Gastroesophageal sphincter (tissue), 4 donors: ENCODE measurements around the gene DES. TPM values are rescaled to one million over a fixed set of nuclear protein-coding genes. Genes with fewer than 3 reads are reported as not detected.

Experiments
- ATAC-seq: fragments of 150-250 bp; one replicate; pipeline ENCODE4 v1.9.1; 2016; ENCODE audit warnings: mild to moderate bottlenecking, moderate library complexity
- H3K27ac ChIP-seq, 4 donors: fragments of 200-600 bp; sonication (generic) in 3 of 4; 1 replicate in 3 of 4; 2 replicates in 1 of 4; pipeline ENCODE4 v1.5.1; 2016 to 2019
- H3K27me3 ChIP-seq: fragments of 200-600 bp; sonication (generic); one replicate; pipeline ENCODE4 v1.5.1; 2019
- H3K36me3 ChIP-seq, 2 donors: fragments of 200-600 bp; sonication (generic); one replicate each; pipeline ENCODE4 v1.5.1; 2019; ENCODE audit warnings: control low read depth in 1 of 2
- H3K4me1 ChIP-seq, 3 donors: fragments of 200-600 bp; sonication (generic); 1 replicate in 2 of 3; 2 replicates in 1 of 3; pipeline ENCODE4 v1.5.1; 2016 to 2019; ENCODE audit warnings: control low read depth in 2 of 3
- H3K4me3 ChIP-seq, 2 donors: fragments of 200-600 bp; sonication (generic); one replicate each; pipeline ENCODE4 v1.5.1; 2019; ENCODE audit warnings: mild to moderate bottlenecking in 1 of 2, moderate library complexity in 1 of 2
- H3K9me3 ChIP-seq, 3 donors: fragments of 200-600 bp; sonication (generic); one replicate each; pipeline ENCODE4 v1.5.1; 2017 to 2019; ENCODE audit warnings: control low read depth in 2 of 3
- EP300 ChIP-seq: sonication (generic); formaldehyde crosslinking; IDR thresholded peaks from one replicate; pipeline ENCODE4 v1.6.1; 2017; ENCODE audit warnings: antibody characterized with exemption, mild to moderate bottlenecking
- POLR2A ChIP-seq, 2 donors: fragments of 450-650 bp; IDR thresholded peaks; one replicate each; pipeline ENCODE4 v1.6.1; 2017; ENCODE audit warnings: antibody characterized with exemption in 2 of 2, mild to moderate bottlenecking in 2 of 2, moderate library complexity in 1 of 2
- POLR2AphosphoS5 ChIP-seq: sonication (generic); formaldehyde crosslinking; IDR thresholded peaks from one replicate; pipeline ENCODE4 v1.6.1; 2017; ENCODE audit warnings: antibody characterized with exemption
- WGBS, 2 donors: methylation state at CpG; one replicate each; pipeline ENCODE4 v1.1.5; 2018; ENCODE audit warnings: low coverage in 1 of 2; 5-methylcytosine and 5-hydroxymethylcytosine counted together
- total RNA-seq, 4 donors: library from RNA; depleted of rRNA; stranded (reverse); fragments of >200 nt; gene quantifications; one replicate each; pipeline ENCODE4 v1.1.0, GENCODE V29; 2016
- TF ChIP-seq, protein P1 (sequence below), 4 experiments: fragments of 200-600 bp in 2 of 4; fragments of 450-650 bp in 2 of 4; sonication (generic) in 1 of 4; IDR thresholded peaks; one replicate each; pipeline ENCODE4 v1.5.1; 2017 to 2019; ENCODE audit warnings: antibody characterized with exemption in 4 of 4, mild to moderate bottlenecking in 2 of 4, moderate library complexity in 2 of 4

DES gene
- total RNA-seq, 4 donors from 2014 or later = 10,852 to 31,720 (median 15,007) TPM

GRCh38 chr2:219429958-219430606, 11.9 kb downstream of the DES start:
- Histone ChIP-seq H3K27me3 (peaks cover 6% of the 10 kb centered on the region), H3K4me3 (no peak overlapping the region), H3K27ac (peak overlapping the region; percentile 74 to 99 (median 95)), H3K4me1 (peaks cover 0 to 53% (median 10%) of the 10 kb centered on the region in 3 donors), H3K36me3 (peaks cover 0 to 19% of the 10 kb centered on the region in 2 donors), H3K9me3 (no peaks in the 10 kb centered on the region)
- TF ChIP-seq POLR2AphosphoS5 = peak; percentile 84
- TF ChIP-seq EP300 = no peak
- TF ChIP-seq, protein P1, sequence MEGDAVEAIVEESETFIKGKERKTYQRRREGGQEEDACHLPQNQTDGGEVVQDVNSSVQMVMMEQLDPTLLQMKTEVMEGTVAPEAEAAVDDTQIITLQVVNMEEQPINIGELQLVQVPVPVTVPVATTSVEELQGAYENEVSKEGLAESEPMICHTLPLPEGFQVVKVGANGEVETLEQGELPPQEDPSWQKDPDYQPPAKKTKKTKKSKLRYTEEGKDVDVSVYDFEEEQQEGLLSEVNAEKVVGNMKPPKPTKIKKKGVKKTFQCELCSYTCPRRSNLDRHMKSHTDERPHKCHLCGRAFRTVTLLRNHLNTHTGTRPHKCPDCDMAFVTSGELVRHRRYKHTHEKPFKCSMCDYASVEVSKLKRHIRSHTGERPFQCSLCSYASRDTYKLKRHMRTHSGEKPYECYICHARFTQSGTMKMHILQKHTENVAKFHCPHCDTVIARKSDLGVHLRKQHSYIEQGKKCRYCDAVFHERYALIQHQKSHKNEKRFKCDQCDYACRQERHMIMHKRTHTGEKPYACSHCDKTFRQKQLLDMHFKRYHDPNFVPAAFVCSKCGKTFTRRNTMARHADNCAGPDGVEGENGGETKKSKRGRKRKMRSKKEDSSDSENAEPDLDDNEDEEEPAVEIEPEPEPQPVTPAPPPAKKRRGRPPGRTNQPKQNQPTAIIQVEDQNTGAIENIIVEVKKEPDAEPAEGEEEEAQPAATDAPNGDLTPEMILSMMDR (IDR thresholded peaks at IDR 0.05) = no peak
- peak; percentile 10 to 12 for TF ChIP-seq POLR2A (IDR thresholded peaks at IDR 0.05)
- ATAC-seq = no peak
- WGBS, 2 donors = 68 to 92% methylated on average over 2 to 7 of the region's 7 CpGs

DNA sequence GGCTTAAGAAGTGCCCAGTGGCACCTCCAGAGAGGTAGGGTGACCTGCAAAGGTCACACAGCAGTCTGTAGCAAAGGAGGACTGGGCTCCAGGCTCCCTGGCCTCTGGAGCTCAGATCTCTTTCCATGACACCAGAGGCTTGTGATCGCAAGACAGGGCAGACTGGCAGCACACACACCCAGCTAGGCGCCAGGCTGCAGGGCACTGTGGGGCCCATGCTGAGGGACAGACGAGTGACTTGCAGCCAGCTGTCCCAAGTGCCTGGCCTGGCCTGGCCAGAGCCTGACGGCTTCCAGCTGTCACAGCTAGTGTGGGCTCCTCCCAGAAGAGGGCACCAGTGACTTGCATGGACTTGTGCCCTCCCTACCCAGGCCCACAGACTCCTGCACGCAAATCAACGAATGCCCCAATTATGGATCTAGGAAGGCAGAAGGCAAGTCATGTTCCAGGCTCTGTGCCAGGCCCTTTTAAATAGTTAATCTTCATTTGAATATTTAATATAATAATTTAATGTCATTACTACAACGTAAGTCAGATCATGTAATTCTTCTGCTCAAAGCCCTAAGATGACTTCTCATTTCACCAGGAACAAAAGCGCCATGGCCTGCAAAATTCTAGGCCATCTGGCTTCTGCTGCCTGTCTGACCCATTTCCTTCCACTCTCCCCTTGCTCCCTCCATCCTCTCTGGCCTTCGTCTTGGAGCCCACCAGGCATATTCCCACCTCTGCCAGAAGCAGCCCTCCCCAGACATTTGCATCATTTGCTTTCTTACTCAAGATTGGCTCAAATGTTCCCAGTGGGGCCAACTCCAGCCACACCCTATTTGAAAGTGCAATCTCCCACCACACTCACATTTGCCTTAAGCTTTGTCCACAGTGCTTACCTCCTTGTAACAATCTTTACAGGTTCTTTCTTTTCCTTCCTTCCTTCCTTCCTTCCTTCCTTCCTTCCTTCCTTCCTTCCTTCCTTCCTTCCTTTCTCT, 12.7 kb downstream of the DES start:
- Histone ChIP-seq H3K4me3 (no peak overlapping the region), H3K27me3 (peaks cover 15% of the 10 kb centered on the region), H3K9me3 (no peaks in the 10 kb centered on the region), H3K27ac (peak overlapping the region; percentile 74 to 99 (median 95)), H3K4me1 (peaks cover 2 to 53% (median 15%) of the 10 kb centered on the region in 3 donors), H3K36me3 (peaks cover 0 to 11% of the 10 kb centered on the region in 2 donors)
- peak; percentile 31 for ATAC-seq
- TF ChIP-seq EP300 = no peak
- TF ChIP-seq, protein P1 (IDR thresholded peaks at IDR 0.05) = peak in 1 of 4 experiments; percentile 54
- peak; percentile 47 for TF ChIP-seq POLR2AphosphoS5
- peak; percentile 14 to 22 for TF ChIP-seq POLR2A (IDR thresholded peaks at IDR 0.05)
- WGBS, 2 donors = 27 to 49% methylated on average over 3 to 6 of the region's 9 CpGs

DNA sequence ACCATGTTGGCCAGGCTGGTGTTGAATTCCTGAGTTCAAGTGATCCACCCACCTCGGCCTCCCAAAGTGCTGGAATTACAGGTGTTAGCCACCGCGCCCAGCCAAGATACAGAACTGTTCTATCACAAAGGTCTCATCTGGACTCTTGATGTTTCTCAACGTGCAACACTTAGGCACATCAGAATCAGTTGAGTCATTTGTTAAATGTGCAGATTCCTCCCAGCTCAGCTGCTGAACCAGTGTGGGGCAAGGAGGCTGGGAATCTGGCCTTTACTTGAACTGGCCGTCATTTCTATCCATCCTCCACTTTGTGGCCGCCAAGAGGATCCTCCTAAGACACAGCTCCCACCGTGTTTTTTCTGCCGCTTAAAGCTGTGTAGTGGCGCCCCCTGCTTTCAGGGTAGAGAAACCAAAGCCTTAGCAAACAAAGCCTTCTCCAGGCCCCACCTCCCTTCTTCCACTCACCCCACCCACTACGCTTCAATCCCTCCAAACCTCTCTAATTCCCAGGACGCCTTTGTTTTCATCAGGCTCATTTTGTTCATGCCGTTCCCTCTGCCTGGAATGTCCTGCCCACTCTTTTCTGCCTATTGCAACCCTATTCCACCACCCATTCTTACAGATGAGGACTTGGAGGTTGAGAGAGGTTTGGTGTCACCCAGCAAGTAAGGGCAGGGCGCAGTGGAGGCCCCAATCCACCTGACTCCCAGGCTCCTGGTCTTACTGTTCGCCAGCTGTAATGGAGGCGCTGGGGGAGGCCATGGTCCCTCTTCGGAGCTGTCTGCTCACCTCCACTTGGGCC, 15.7 kb downstream of the DES start:
- no peaks in the 10 kb centered on the region for H3K36me3 ChIP-seq
- ATAC-seq = peak; percentile 83
- no peaks in the 10 kb centered on the region for H3K9me3 ChIP-seq
- peak overlapping the region; percentile 93 to 99 (median 98) for H3K27ac ChIP-seq
- H3K4me1 ChIP-seq = peaks cover 7 to 76% (median 31%) of the 10 kb centered on the region in 3 donors
- peaks cover 16% of the 10 kb centered on the region for H3K27me3 ChIP-seq
- peak overlapping the region; percentile 38 to 58 for H3K4me3 ChIP-seq
- 20 to 42% methylated on average over 1 to 14 of the region's 16 CpGs for WGBS, 2 donors
- TF ChIP-seq EP300 (peak; percentile 79), POLR2A (IDR thresholded peaks at IDR 0.05) (peak; percentile 65 to 69), POLR2AphosphoS5 (peak; percentile 98)
- TF ChIP-seq, protein P1 (IDR thresholded peaks at IDR 0.05) = peak in 3 of 4 experiments; percentile 74 to 85 (median 84)

- Histone ChIP-seq H3K27ac (peak overlapping the region; percentile 93 to 99 (median 98)), H3K36me3 (no peaks in the 10 kb centered on the region), H3K4me3 (peak overlapping the region; percentile 38 to 58), H3K4me1 (peaks cover 7 to 82% (median 31%) of the 10 kb centered on the region in 3 donors), H3K27me3 (peaks cover 16% of the 10 kb centered on the region), H3K9me3 (no peaks in the 10 kb centered on the region)
- TF ChIP-seq, protein P1 (IDR thresholded peaks at IDR 0.05) = no peak
- no peak for TF ChIP-seq POLR2A (IDR thresholded peaks at IDR 0.05)
- no peak for TF ChIP-seq EP300
- TF ChIP-seq POLR2AphosphoS5 = no peak
- WGBS, 2 donors = 40% methylated on average over 1 of the region's 9 CpGs; no CpG with 5 or more reads in 1 of the 2 donors
- ATAC-seq = no peak
Observed at GRCh38 chr2:219434468-219434717, 16.2 kb downstream of the DES start.
